PC-3 (cell line): Measurements from ENCODE around the gene PLPP1.

Experiments used
- CTCF ChIP-seq: fragments of 300-600 bp; sonication (generic); conservative IDR thresholded peaks from 2 replicates; pipeline ENCODE4 v1.5.1; 2017; ENCODE audit warnings: antibody characterized with exemption, low read depth, mild to moderate bottlenecking, low read length
- EZH2 ChIP-seq: fragments of 300-600 bp; sonication (generic); IDR thresholded peaks from one replicate; pipeline ENCODE4 v1.6.1; 2017; ENCODE audit warnings: antibody characterized with exemption, mild to moderate bottlenecking, low read length; ENCODE audit not compliant: unreplicated experiment

DNA sequence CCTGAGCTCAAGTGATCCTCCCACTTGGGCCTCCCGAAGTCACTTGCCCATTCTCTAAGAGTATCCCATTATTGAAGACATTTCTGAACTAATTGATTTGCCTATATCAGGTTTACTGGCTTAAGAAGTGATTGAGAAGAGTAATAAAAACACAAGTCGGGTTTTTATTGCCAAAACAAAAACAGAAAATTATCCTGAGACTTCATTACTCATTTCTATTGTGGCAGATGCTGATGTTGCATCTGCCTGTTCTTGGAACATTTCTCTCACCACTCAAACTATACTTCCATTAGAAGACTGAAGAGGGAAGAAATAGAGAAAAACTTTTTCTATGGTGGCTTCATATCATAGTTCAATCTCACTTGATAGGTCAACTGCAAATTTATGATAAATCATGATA, 41.9 kb upstream of the PLPP1 start:
- TF ChIP-seq CTCF, result no peak
- TF ChIP-seq EZH2, result no peak
